GM23248 (cell line): ENCODE results near the gene PHF21B.

ENCODE experiments used
- EZH2 ChIP-seq: fragments of 200-600 bp; sonication (generic); IDR thresholded peaks from 2 replicates; pipeline ENCODE4 v1.6.1; 2018; ENCODE audit warnings: antibody characterized with exemption, mild to moderate bottlenecking; ENCODE audit not compliant: insufficient read depth, poor library complexity, severe bottlenecking
- EZH2phosphoT487 ChIP-seq: fragments of 200-600 bp; sonication (generic); IDR thresholded peaks from 2 replicates; pipeline ENCODE4 v1.6.1; 2018; ENCODE audit warnings: antibody characterized with exemption, moderate library complexity, mild to moderate bottlenecking, low read depth; ENCODE audit not compliant: insufficient read depth

DNA sequence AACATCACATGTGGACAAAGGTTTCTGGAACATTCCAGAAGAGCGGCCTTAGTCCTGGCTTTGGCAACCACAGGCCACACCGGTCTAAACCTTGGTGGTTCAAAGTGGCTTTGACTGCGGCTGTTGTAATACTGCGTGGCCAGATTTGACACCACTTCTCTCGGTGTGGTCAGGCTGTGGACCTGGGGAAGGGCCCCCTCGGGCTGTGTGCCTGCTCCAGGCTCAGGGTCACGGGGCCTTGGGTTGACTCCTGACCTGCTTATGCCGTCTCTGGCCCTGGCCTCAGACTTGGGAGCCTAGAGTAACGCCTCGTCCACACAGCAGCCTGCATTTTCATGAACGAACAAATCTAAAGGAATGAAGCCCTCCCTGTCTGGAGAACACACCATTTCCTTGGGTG lies 118.0 kb downstream of the PHF21B start:
- TF ChIP-seq EZH2 (no peak), EZH2phosphoT487 (no peak)
